CD4-positive, CD25-positive, alpha-beta regulatory T cell (primary cell): ENCODE results near the gene RPL5. TPM values are rescaled to one million over a fixed set of nuclear protein-coding genes. Genes with fewer than 3 reads are reported as not detected.

ENCODE experiments used
- ATAC-seq, 2 donors: fragments of 150-1000 bp; cut with Tn5 transposase; one replicate each; pipeline ENCODE4 v1.10.0; 2021; ENCODE audit warnings: low read depth in 2 of 2, moderate number of reproducible peaks in 2 of 2, moderate library complexity in 1 of 2
- DNase-seq, 3 donors: peaks; one replicate each; pipeline versions ENCODE4 v3.0.0 to v3.0.0-alpha.2; 2012 to 2022; ENCODE audit warnings: mixed read lengths in 1 of 3
- H3K27ac ChIP-seq: one replicate; pipeline ENCODE4 v1.7.0; 2013; ENCODE audit warnings: mild to moderate bottlenecking, low read length; ENCODE audit not compliant: insufficient read depth, poor library complexity, severe bottlenecking
- H3K27me3 ChIP-seq: one replicate; pipeline ENCODE4 v1.7.0; 2013; ENCODE audit warnings: low read length; ENCODE audit not compliant: control insufficient read depth, insufficient read depth
- H3K36me3 ChIP-seq: one replicate; pipeline ENCODE4 v1.7.0; 2013; ENCODE audit warnings: mild to moderate bottlenecking, low read length, moderate library complexity; ENCODE audit not compliant: control insufficient read depth, insufficient read depth
- H3K4me1 ChIP-seq: 2 replicates; pipeline ENCODE4 v1.7.0; 2013; ENCODE audit warnings: mild to moderate bottlenecking, low read length; ENCODE audit not compliant: insufficient read depth, control insufficient read depth, poor library complexity, severe bottlenecking
- H3K4me3 ChIP-seq: one replicate; pipeline ENCODE4 v1.7.0; 2013; ENCODE audit warnings: low read depth, mild to moderate bottlenecking, low read length, moderate library complexity
- H3K9me3 ChIP-seq, 2 experiments: 1 replicate in 1 of 2; 2 replicates in 1 of 2; pipeline ENCODE4 v1.7.0; 2013; ENCODE audit warnings: low read length in 2 of 2, mild to moderate bottlenecking in 1 of 2, moderate library complexity in 1 of 2; ENCODE audit not compliant: control insufficient read depth in 2 of 2
- H3K27ac Mint-ChIP-seq, 3 donors: one replicate each; pipeline ENCODE4 v1.8.0; 2020 to 2022; ENCODE audit warnings: mild to moderate bottlenecking in 3 of 3, mixed read lengths in 3 of 3, moderate library complexity in 2 of 3
- H3K27me3 Mint-ChIP-seq: one replicate; pipeline ENCODE4 v1.8.0; 2022; ENCODE audit warnings: mild to moderate bottlenecking, mixed read lengths
- H3K36me3 Mint-ChIP-seq: one replicate; pipeline ENCODE4 v1.8.0; 2020; ENCODE audit warnings: mixed read lengths
- H3K4me1 Mint-ChIP-seq, 4 donors: one replicate each; pipeline ENCODE4 v1.8.0; 2020 to 2022; ENCODE audit warnings: mixed read lengths in 4 of 4, mild to moderate bottlenecking in 1 of 4
- H3K4me3 Mint-ChIP-seq, 4 donors: one replicate each; pipeline ENCODE4 v1.8.0; 2020 to 2022; ENCODE audit warnings: mild to moderate bottlenecking in 4 of 4, mixed read lengths in 4 of 4, moderate library complexity in 3 of 4
- H3K9me3 Mint-ChIP-seq, 7 donors: one replicate each; pipeline ENCODE4 v1.8.0; 2020 to 2022; ENCODE audit warnings: mixed read lengths in 7 of 7, mild to moderate bottlenecking in 3 of 7, moderate library complexity in 2 of 7
- polyA plus RNA-seq, 4 donors: library from polyadenylated mRNA; unstranded; fragments of 300-500 nt; fragmentation: Illumina TruSeq; gene quantifications; one replicate each; pipeline ENCODE4 v1.2.3, GENCODE V29; 2021
- total RNA-seq: library from RNA; stranded (reverse); gene quantifications from one replicate; pipeline ENCODE4 v1.2.3, GENCODE V29; 2022

Gene RPL5
- total and polyA plus RNA-seq, 5 donors from 2014 or later = 916 to 3,054 (median 2,194) TPM

DNA sequence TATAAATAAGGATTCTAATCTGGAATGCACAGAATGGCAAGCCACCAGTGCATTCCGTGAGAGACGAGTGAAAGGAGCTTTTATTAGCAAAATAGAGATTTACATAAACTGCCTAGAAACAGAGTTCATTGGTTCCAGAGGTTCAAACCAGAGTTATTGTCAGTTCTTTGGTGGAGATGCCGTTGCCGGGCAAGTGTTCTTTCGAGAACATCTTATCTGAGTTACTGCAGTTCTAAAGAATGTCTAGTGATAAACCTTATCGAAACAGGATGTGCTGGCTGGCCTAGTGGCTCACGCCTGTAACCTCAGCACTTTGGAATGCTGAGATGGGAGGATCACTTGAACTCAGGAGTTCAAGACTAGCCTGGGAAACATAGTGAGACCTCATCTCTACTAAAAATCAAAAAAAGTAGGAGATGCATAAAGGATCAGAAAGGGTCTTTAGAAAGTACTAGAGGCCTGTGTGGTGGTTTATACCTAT is 27.1 kb upstream of the RPL5 start:
- H3K4me3 Mint-ChIP-seq = no peak overlapping the region
- DNase-seq (peak in 2 of 3 donors; percentile 37 to 60), ATAC-seq (peak in 1 of 2 donors; percentile 42)
- Histone ChIP-seq H3K27me3 (no peaks in the 10 kb centered on the region), H3K4me3 (no peak overlapping the region), H3K36me3 (no peaks in the 10 kb centered on the region), H3K9me3 (no peaks in the 10 kb centered on the region), H3K4me1 (no peaks in the 10 kb centered on the region), H3K27ac (no peak overlapping the region)
- H3K27ac Mint-ChIP-seq = no peak overlapping the region
- H3K27me3 Mint-ChIP-seq = peaks cover 24% of the 10 kb centered on the region
- H3K4me1 Mint-ChIP-seq = peaks cover 0 to 2% (median under 1%) of the 10 kb centered on the region in 4 donors
- H3K36me3 Mint-ChIP-seq = peaks cover 2% of the 10 kb centered on the region
- peaks cover 0 to 2% (median 0%) of the 10 kb centered on the region in 7 donors for H3K9me3 Mint-ChIP-seq

DNA sequence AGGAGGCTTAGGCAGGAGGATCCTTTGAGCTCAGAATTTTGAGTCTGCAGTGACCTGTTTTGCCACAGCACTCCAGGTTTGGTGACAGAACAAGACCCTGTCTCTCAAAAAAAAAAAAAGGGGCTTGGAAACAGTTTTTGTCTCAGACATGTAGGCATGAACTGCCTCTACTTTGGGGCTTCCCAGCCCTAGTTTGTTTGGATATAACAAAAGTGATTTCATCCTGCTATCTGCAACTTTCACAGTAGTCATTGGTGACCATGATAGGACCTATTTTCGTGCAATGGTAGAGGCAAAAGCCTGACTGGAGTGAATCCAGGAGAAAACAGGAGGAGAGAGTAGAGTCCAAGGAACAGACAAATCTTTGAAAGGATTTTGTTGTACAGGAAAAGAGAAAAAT is 26.6 kb upstream of the RPL5 start:
- Mint-ChIP-seq H3K27me3 (peaks cover 24% of the 10 kb centered on the region), H3K4me1 (peaks cover 0 to 2% (median under 1%) of the 10 kb centered on the region in 4 donors), H3K27ac (no peak overlapping the region), H3K9me3 (peaks cover 0 to 2% (median 0%) of the 10 kb centered on the region in 7 donors), H3K36me3 (peaks cover 2% of the 10 kb centered on the region), H3K4me3 (no peak overlapping the region)
- no peaks in the 10 kb centered on the region for H3K36me3 ChIP-seq
- H3K4me3 ChIP-seq = no peak overlapping the region
- ATAC-seq = no peak
- no peak overlapping the region for H3K27ac ChIP-seq
- no peaks in the 10 kb centered on the region for H3K9me3 ChIP-seq
- H3K4me1 ChIP-seq = no peaks in the 10 kb centered on the region
- no peaks in the 10 kb centered on the region for H3K27me3 ChIP-seq
- no peak for DNase-seq

DNA sequence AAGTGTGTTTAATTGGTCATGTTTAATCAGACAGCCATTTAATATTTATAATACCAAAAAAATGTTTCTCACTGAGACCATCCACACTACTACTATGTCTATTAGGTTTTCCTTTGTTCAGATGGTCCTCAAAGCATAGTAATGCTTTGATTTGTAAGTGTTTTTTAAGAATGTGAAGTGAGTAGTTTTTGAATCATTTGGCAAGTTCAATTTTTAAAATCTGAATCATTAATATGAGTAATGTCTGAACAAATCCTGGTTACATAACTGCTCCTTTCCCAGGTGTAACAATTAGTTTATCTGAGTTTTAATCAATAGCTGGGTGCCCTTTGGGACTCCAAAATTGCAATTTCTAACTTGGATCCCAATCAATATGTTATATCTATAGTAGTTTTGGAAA is 23.5 kb upstream of the RPL5 start:
- Mint-ChIP-seq H3K27ac (no peak overlapping the region), H3K4me3 (no peak overlapping the region), H3K4me1 (peaks cover 0 to 2% (median under 1%) of the 10 kb centered on the region in 4 donors), H3K27me3 (peaks cover 16% of the 10 kb centered on the region), H3K36me3 (no peaks in the 10 kb centered on the region), H3K9me3 (peaks cover 0 to 2% (median 0%) of the 10 kb centered on the region in 7 donors)
- Histone ChIP-seq H3K4me3 (no peak overlapping the region), H3K4me1 (no peaks in the 10 kb centered on the region), H3K27ac (no peak overlapping the region), H3K27me3 (peaks cover 2% of the 10 kb centered on the region), H3K36me3 (no peaks in the 10 kb centered on the region), H3K9me3 (no peaks in the 10 kb centered on the region)
- ATAC-seq (no peak), DNase-seq (no peak)

DNA sequence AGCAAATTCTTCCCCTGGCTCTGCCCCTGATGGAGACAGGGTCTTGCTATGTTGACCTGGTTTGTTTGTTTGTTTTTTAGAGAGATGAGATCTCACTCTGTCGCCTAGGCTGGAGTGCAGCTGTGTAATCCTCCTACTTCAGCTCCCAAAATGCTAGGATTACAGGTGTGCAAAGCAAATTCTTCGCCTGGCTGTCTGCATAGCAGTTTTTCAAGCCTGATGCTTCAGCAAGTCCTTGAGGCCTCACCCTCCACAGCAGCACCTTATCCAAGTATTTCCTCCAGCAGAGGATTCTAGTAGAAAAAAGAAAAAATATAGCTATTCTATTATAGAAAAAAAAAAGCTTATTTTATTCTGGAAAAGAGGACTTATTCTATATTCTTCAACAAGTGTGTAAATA is 15.1 kb upstream of the RPL5 start:
- no peak overlapping the region for H3K4me3 ChIP-seq
- no peaks in the 10 kb centered on the region for H3K9me3 ChIP-seq
- DNase-seq = no peak
- Mint-ChIP-seq H3K27ac (no peak overlapping the region), H3K36me3 (no peaks in the 10 kb centered on the region), H3K27me3 (peaks cover 4% of the 10 kb centered on the region), H3K4me1 (no peaks in the 10 kb centered on the region), H3K9me3 (no peaks in the 10 kb centered on the region), H3K4me3 (no peak overlapping the region)
- no peak overlapping the region for H3K27ac ChIP-seq
- H3K4me1 ChIP-seq = no peaks in the 10 kb centered on the region
- H3K27me3 ChIP-seq = peaks cover 2% of the 10 kb centered on the region
- no peaks in the 10 kb centered on the region for H3K36me3 ChIP-seq
- ATAC-seq = no peak

DNA sequence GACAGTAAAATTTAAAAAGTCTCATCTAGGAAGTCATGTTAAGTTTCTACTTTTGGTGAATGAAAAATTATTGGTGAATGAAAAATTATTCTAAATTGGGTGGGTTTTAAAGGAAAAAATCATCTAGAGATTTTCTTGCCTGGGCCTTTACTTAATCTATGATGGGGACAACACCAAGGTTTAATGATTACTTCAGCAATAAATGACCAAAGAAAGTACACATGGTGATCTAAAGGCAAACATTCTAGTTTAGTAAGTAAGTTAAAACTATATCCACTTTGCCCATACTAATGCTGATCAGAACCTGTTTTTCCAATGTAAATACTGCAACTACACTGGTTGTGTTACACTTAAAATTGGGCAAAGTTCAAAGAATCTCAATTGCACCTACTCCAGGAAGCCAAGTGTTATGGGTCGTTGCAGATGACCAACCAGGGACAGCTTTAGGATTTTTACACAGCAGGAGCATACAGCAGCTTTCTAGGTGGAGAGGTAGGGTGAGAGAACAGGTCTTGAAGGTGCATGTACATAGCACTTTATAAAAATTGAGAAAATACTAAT is 14.6 kb upstream of the RPL5 start:
- H3K27me3 Mint-ChIP-seq = peaks cover 4% of the 10 kb centered on the region
- no peaks in the 10 kb centered on the region for H3K36me3 Mint-ChIP-seq
- no peaks in the 10 kb centered on the region for H3K9me3 Mint-ChIP-seq
- DNase-seq (no peak), ATAC-seq (no peak)
- no peaks in the 10 kb centered on the region for H3K4me1 ChIP-seq
- peaks cover 2% of the 10 kb centered on the region for H3K27me3 ChIP-seq
- H3K4me1 Mint-ChIP-seq = no peaks in the 10 kb centered on the region
- no peak overlapping the region for H3K4me3 ChIP-seq
- no peak overlapping the region for H3K4me3 Mint-ChIP-seq
- H3K9me3 ChIP-seq = no peaks in the 10 kb centered on the region
- no peak overlapping the region for H3K27ac ChIP-seq
- no peaks in the 10 kb centered on the region for H3K36me3 ChIP-seq
- H3K27ac Mint-ChIP-seq = no peak overlapping the region

DNA sequence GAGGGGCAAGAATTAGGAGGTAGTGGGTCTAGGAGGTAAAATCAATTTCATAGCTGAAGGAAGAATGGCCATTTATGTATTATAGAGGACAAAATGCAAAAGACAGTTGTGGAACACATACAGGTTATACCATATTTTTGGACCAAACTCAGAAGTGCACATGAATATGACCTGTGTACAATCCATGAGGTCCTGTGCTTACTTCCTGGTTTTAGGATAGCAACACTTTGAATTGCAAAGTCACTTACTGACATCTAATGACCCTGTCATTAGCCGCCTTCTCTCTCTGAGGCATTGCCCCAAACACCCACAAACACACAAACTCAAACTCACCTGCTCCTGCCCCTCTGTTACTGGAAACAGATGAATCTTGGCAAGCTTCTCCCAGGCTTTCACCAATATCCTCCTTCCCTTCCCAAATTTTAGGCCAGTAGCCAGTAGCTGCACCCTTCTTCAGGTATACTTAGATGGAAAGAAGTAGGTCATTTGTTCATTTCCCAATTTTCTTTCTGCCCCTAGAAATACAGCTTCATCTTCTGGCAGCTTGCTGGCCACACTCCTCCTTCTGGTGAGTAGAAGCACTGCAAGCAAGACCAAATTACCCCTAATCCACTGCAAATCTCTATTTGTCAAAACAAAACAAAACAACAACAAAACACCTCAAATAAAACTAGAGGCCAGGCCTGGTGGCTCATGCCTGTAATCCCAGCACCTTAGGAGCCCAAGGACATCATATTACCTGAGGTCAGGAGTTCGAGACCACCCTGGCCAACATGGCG is 13.7 kb upstream of the RPL5 start:
- no peaks in the 10 kb centered on the region for H3K9me3 ChIP-seq
- Mint-ChIP-seq H3K27ac (peak overlapping the region in 1 of 3 donors; percentile 44), H3K36me3 (no peaks in the 10 kb centered on the region), H3K4me1 (no peaks in the 10 kb centered on the region), H3K9me3 (no peaks in the 10 kb centered on the region), H3K27me3 (peaks cover 4% of the 10 kb centered on the region), H3K4me3 (no peak overlapping the region)
- H3K4me1 ChIP-seq = no peaks in the 10 kb centered on the region
- no peak overlapping the region for H3K27ac ChIP-seq
- no peaks in the 10 kb centered on the region for H3K36me3 ChIP-seq
- ATAC-seq (peak in 1 of 2 donors; percentile 56), DNase-seq (peak in 2 of 3 donors; percentile 28 to 51)
- no peak overlapping the region for H3K4me3 ChIP-seq
- H3K27me3 ChIP-seq = peaks cover 2% of the 10 kb centered on the region

- Histone ChIP-seq H3K27ac (no peak overlapping the region), H3K4me1 (no peaks in the 10 kb centered on the region), H3K36me3 (no peaks in the 10 kb centered on the region), H3K4me3 (no peak overlapping the region), H3K27me3 (no peaks in the 10 kb centered on the region), H3K9me3 (no peaks in the 10 kb centered on the region)
- DNase-seq (no peak), ATAC-seq (no peak)
- Mint-ChIP-seq H3K27me3 (peaks cover 4% of the 10 kb centered on the region), H3K27ac (peak overlapping the region in 1 of 3 donors; percentile 35), H3K4me3 (peak overlapping the region in 1 of 4 donors; percentile 1), H3K4me1 (no peaks in the 10 kb centered on the region), H3K36me3 (no peaks in the 10 kb centered on the region), H3K9me3 (no peaks in the 10 kb centered on the region)
Measured at GRCh38 chr1:92820024-92820423, 11.8 kb upstream of the RPL5 start.
